H1 (cell line): ENCODE data around the gene NUP62CL. TPM values are rescaled to one million over a fixed set of nuclear protein-coding genes. Genes with fewer than 3 reads are reported as not detected.

Source experiments
- CTCF ChIA-PET: fragments of 300-600 bp; sonication (Branson Sonifier 250); formaldehyde crosslinking; loops from one replicate; lab custom pipeline; 2021; ENCODE audit not compliant: partially characterized antibody; lab: Charles Lee
- POLR2A ChIA-PET: fragments of 300-600 bp; sonication (Branson Sonifier 250); formaldehyde crosslinking; loops from one replicate; lab custom pipeline; 2021; ENCODE audit warnings: inconsistent platforms; ENCODE audit not compliant: partially characterized antibody; lab: Charles Lee
- DNase-seq, 2 experiments: peaks; one replicate each; pipeline versions ENCODE4 v3.0.0 to v3.0.0-alpha.2; 2010 to 2022; ENCODE audit warnings: low spot score in 2 of 2, low read depth in 1 of 2, mixed read lengths in 1 of 2
- FAIRE-seq: peaks from 2 replicates; lab custom pipeline; 2011; peaks lifted over from hg19 to GRCh38; lab: Jason Lieb, UNC
- H2AFZ ChIP-seq: 2 replicates; pipeline ENCODE4 v1.8.1; 2012; ENCODE audit warnings: low read length, inconsistent platforms
- H2AK5ac ChIP-seq: 2 replicates; pipeline ENCODE4 v1.6.1; 2013; ENCODE audit warnings: low read depth, low read length
- H2BK120ac ChIP-seq: replicated peaks from 2 replicates; pipeline ENCODE3; 2013; ENCODE audit warnings: low read depth, low read length, inconsistent platforms
- H2BK12ac ChIP-seq: 2 replicates; pipeline ENCODE4 v1.6.1; 2013; ENCODE audit warnings: low read depth, low read length
- H2BK15ac ChIP-seq: 2 replicates; pipeline ENCODE4 v1.6.1; 2013; ENCODE audit warnings: low read length
- H2BK20ac ChIP-seq: 2 replicates; pipeline ENCODE4 v1.6.1; 2013; ENCODE audit warnings: low read length
- H2BK5ac ChIP-seq: 2 replicates; pipeline ENCODE4 v1.6.1; 2013; ENCODE audit warnings: low read depth, low read length
- H3K14ac ChIP-seq: 2 replicates; pipeline ENCODE4 v1.6.1; 2013; ENCODE audit warnings: inconsistent platforms; ENCODE audit not compliant: insufficient read length
- H3K18ac ChIP-seq: 2 replicates; pipeline ENCODE4 v1.6.1; 2013; ENCODE audit warnings: low read length; ENCODE audit errors: extremely low read depth
- H3K23ac ChIP-seq: 2 replicates; pipeline ENCODE4 v1.6.1; 2013; ENCODE audit warnings: inconsistent platforms; ENCODE audit not compliant: insufficient read length
- H3K23me2 ChIP-seq: 2 replicates; pipeline ENCODE4 v1.6.1; 2013; ENCODE audit warnings: low read depth, low read length
- H3K27ac ChIP-seq: 2 replicates; pipeline ENCODE4 v1.6.1; 2011; ENCODE audit warnings: low read depth, low read length, inconsistent platforms
- H3K27me3 ChIP-seq, 4 experiments: replicated peaks in 1 of 4; 1 replicate in 1 of 4; 2 replicates in 3 of 4; pipeline versions ENCODE4 v1.6.1 to v1.8.1; 2011 to 2013; ENCODE audit warnings: low read length in 3 of 4, mild to moderate bottlenecking in 3 of 4, inconsistent platforms in 2 of 4, mixed read lengths in 2 of 4, moderate library complexity in 1 of 4; ENCODE audit not compliant: control insufficient read depth in 3 of 4, insufficient read depth in 3 of 4; ENCODE audit errors: extremely low read depth in 1 of 4
- H3K36me3 ChIP-seq, 4 experiments: 2 replicates each; pipeline versions ENCODE4 v1.6.1 to v1.8.1; 2011 to 2013; ENCODE audit warnings: mild to moderate bottlenecking in 4 of 4, low read length in 3 of 4, moderate library complexity in 2 of 4, control low read depth in 1 of 4, inconsistent platforms in 1 of 4; ENCODE audit not compliant: insufficient read depth in 4 of 4, control insufficient read depth in 2 of 4
- H3K4ac ChIP-seq: replicated peaks from 2 replicates; pipeline ENCODE3; 2013; ENCODE audit warnings: low read length, low read depth, mixed read lengths, inconsistent platforms; ENCODE audit not compliant: insufficient read length
- H3K4me1 ChIP-seq, 4 experiments: replicated peaks in 1 of 4; 1 replicate in 1 of 4; 2 replicates in 3 of 4; pipeline versions ENCODE4 v1.6.1 to v1.8.1; 2011 to 2013; ENCODE audit warnings: low read length in 3 of 4, inconsistent platforms in 2 of 4, mixed read lengths in 1 of 4; ENCODE audit not compliant: insufficient read depth in 4 of 4, control insufficient read depth in 3 of 4
- H3K4me2 ChIP-seq, 2 experiments: 2 replicates each; pipeline versions ENCODE4 v1.6.1 to v1.8.1; 2011 to 2013; ENCODE audit warnings: low read depth in 2 of 2, low read length in 2 of 2, control low read depth in 1 of 2, inconsistent platforms in 1 of 2, mild to moderate bottlenecking in 1 of 2; ENCODE audit not compliant: insufficient read depth in 1 of 2
- H3K4me3 ChIP-seq, 4 experiments: fragments of 200-600, 300-600 bp in 1 of 4; sonication (generic), shearing (Covaris generic), sonication (Bioruptor Twin) in 1 of 4; 2 replicates each; pipeline versions ENCODE4 v1.5.1 to v1.8.1; 2011 to 2016; ENCODE audit warnings: low read length in 4 of 4, low read depth in 3 of 4, control low read depth in 2 of 4, inconsistent platforms in 2 of 4, mild to moderate bottlenecking in 2 of 4, mixed read lengths in 1 of 4, moderate library complexity in 1 of 4; ENCODE audit not compliant: insufficient read depth in 2 of 4; ENCODE audit errors: extremely low read depth in 1 of 4
- H3K56ac ChIP-seq: replicated peaks from 2 replicates; pipeline ENCODE3; 2013; ENCODE audit warnings: low read depth, mild to moderate bottlenecking, mixed read lengths, low read length, inconsistent platforms; ENCODE audit not compliant: insufficient read length
- H3K79me1 ChIP-seq: 2 replicates; pipeline ENCODE4 v1.6.1; 2013; ENCODE audit warnings: low read depth, low read length, control low read depth
- H3K79me2 ChIP-seq, 2 experiments: 2 replicates each; pipeline versions ENCODE4 v1.6.1 to v1.8.1; 2012 to 2013; ENCODE audit warnings: low read length in 2 of 2, mild to moderate bottlenecking in 2 of 2, inconsistent platforms in 1 of 2; ENCODE audit not compliant: insufficient read depth in 2 of 2, control insufficient read depth in 1 of 2
- H3K9ac ChIP-seq, 4 experiments: replicated peaks in 1 of 4; 1 replicate in 1 of 4; 2 replicates in 3 of 4; pipeline versions ENCODE4 v1.6.1 to v1.8.1; 2011 to 2013; ENCODE audit warnings: low read depth in 3 of 4, low read length in 3 of 4, control low read depth in 2 of 4, mild to moderate bottlenecking in 2 of 4, moderate library complexity in 2 of 4, inconsistent platforms in 1 of 4; ENCODE audit errors: extremely low read depth in 1 of 4
- H3K9me3 ChIP-seq, 2 experiments: 2 replicates each; pipeline versions ENCODE4 v1.6.1 to v1.8.1; 2012 to 2013; ENCODE audit warnings: mild to moderate bottlenecking in 2 of 2, moderate library complexity in 2 of 2, control low read depth in 1 of 2, inconsistent platforms in 1 of 2, low read depth in 1 of 2, low read length in 1 of 2, mixed read lengths in 1 of 2; ENCODE audit not compliant: insufficient read depth in 2 of 2
- H4K20me1 ChIP-seq, 2 experiments: replicated peaks in 1 of 2; 2 replicates each; pipeline versions ENCODE3 to v1.8.1; 2011 to 2013; ENCODE audit warnings: inconsistent platforms in 2 of 2, low read length in 2 of 2, mild to moderate bottlenecking in 1 of 2; ENCODE audit not compliant: insufficient read depth in 2 of 2, control insufficient read depth in 1 of 2
- H4K5ac ChIP-seq: 2 replicates; pipeline ENCODE4 v1.6.1; 2013; ENCODE audit warnings: low read length, low read depth, mixed read lengths, inconsistent platforms; ENCODE audit not compliant: insufficient read length
- H4K8ac ChIP-seq: 2 replicates; pipeline ENCODE4 v1.8.0; 2013; ENCODE audit warnings: mild to moderate bottlenecking, moderate library complexity, low read length, inconsistent platforms; ENCODE audit not compliant: insufficient read depth; ENCODE audit errors: extremely low read depth
- H4K91ac ChIP-seq: replicated peaks from 2 replicates; pipeline ENCODE3; 2013; ENCODE audit warnings: low read length, mixed read lengths, inconsistent platforms; ENCODE audit not compliant: insufficient read length
- ATF3 ChIP-seq: IDR thresholded peaks from 2 replicates; pipeline ENCODE4 v1.6.1; 2011; ENCODE audit warnings: low read depth, mild to moderate bottlenecking, low read length; ENCODE audit not compliant: insufficient read depth
- BACH1 ChIP-seq: IDR thresholded peaks from 2 replicates; pipeline ENCODE4 v1.6.1; 2012; ENCODE audit warnings: low read length, improper control_type of control experiment
- CHD1 ChIP-seq: IDR thresholded peaks from 2 replicates; pipeline ENCODE4 v1.6.1; 2012; ENCODE audit warnings: low read depth, low read length, improper control_type of control experiment
- CTCF ChIP-seq, 3 experiments: IDR thresholded peaks; 1 replicate in 2 of 3; 2 replicates in 1 of 3; pipeline versions ENCODE4 v1.5.1 to v1.6.1; 2011; ENCODE audit warnings: low read length in 3 of 3, mild to moderate bottlenecking in 3 of 3, inconsistent platforms in 2 of 3, low read depth in 1 of 3, moderate library complexity in 1 of 3; ENCODE audit not compliant: insufficient read depth in 1 of 3; ENCODE audit errors: control extremely low read depth in 1 of 3
- HDAC2 ChIP-seq, 2 experiments: fragments of 300-600 bp in 1 of 2; sonication (generic) in 1 of 2; IDR thresholded peaks; 2 replicates each; pipeline ENCODE4 v1.6.1; 2011 to 2012; ENCODE audit warnings: low read depth in 2 of 2, low read length in 2 of 2, mild to moderate bottlenecking in 2 of 2, moderate library complexity in 2 of 2, borderline replicate concordance in 1 of 2, inconsistent platforms in 1 of 2
- KDM1A ChIP-seq: fragments of 200-600, 300-600 bp; sonication (generic); IDR thresholded peaks from 2 replicates; pipeline ENCODE4 v1.7.1; 2016; ENCODE audit warnings: mild to moderate bottlenecking, low read length, borderline replicate concordance
- SAP30 ChIP-seq: fragments of 300-600 bp; sonication (generic); IDR thresholded peaks from 2 replicates; pipeline ENCODE4 v1.7.1; 2012; ENCODE audit warnings: low read length, moderate library complexity, mild to moderate bottlenecking, inconsistent platforms; ENCODE audit not compliant: insufficient read depth, insufficient replicate concordance
- TAF1 ChIP-seq: IDR thresholded peaks from 2 replicates; pipeline ENCODE4 v1.6.1; 2011; ENCODE audit warnings: mild to moderate bottlenecking, low read depth, low read length
- TAF7 ChIP-seq: optimal IDR thresholded peaks from 2 replicates; pipeline ENCODE3; 2011; ENCODE audit warnings: low read depth, mild to moderate bottlenecking, inconsistent platforms, low read length, moderate library complexity, borderline replicate concordance
- TCF12 ChIP-seq: IDR thresholded peaks from 2 replicates; pipeline ENCODE4 v1.6.1; 2011; ENCODE audit warnings: low read depth, mild to moderate bottlenecking, low read length
- WGBS, 2 experiments: shearing (Covaris generic) in 1 of 2; methylation state at CpG; one replicate each; pipeline versions ENCODE4 v1.1.6 to v1.1.7; 2013 to 2015; ENCODE audit warnings: low lambda C conversion rate in 2 of 2, mixed read lengths in 2 of 2, inconsistent platforms in 1 of 2, low coverage in 1 of 2, missing lambda C conversion rate in 1 of 2; ENCODE audit not compliant: insufficient replicate concordance in 2 of 2, insufficient coverage in 1 of 2, insufficient read length in 1 of 2; ENCODE audit errors: extremely low coverage in 1 of 2, missing lambda C conversion rate in 1 of 2; 5-methylcytosine and 5-hydroxymethylcytosine counted together
- polyA plus RNA-seq, 7 experiments: library from polyadenylated mRNA; depleted of rRNA in 3 of 7; stranded (reverse) in 5 of 7; unstranded in 2 of 7; fragments of >200 nt in 5 of 7; fragments of 200-250 nt in 2 of 7; gene quantifications; 1 replicate in 5 of 7; 2 replicates in 1 of 7; 4 replicates in 1 of 7; pipeline versions ENCODE4 v1.2.1 to v1.2.3, GENCODE V29; 2011 to 2013; ENCODE audit warnings: missing spikeins in 2 of 7, mixed read lengths in 2 of 7
- total RNA-seq: library from RNA; stranded (reverse); fragmentation: NEBNext Ultra II Directional; extraction: Animal tissue kit (Norgen Biotek cat#: 25700); gene quantifications from 2 replicates; pipeline ENCODE4 v1.2.1, GENCODE V29; 2021

The NUP62CL gene
- total and polyA plus RNA-seq, 2 of the 8 experiments (the other 6 are each of a cell fraction or from before 2014, with no cell fraction given): 3.3 to 6.2 TPM

GRCh38 chrX:107197319-107197718, 8.9 kb downstream of the NUP62CL start:
- Histone ChIP-seq H3K79me1 (no peaks in the 10 kb centered on the region), H3K14ac (no peak overlapping the region), H3K36me3 (no peaks in the 10 kb centered on the region), H3K4me1 (no peaks in the 10 kb centered on the region), H3K9ac (no peak overlapping the region), H3K4me2 (no peak overlapping the region), H3K79me2 (no peaks in the 10 kb centered on the region), H2BK20ac (no peak overlapping the region), H4K91ac (no peak overlapping the region), H3K4ac (no peak overlapping the region), H4K5ac (no peak overlapping the region), H3K4me3 (no peak overlapping the region), H3K18ac (no peak overlapping the region), H2BK15ac (no peak overlapping the region), H2BK12ac (no peak overlapping the region), H3K27me3 (no peaks in the 10 kb centered on the region), H3K9me3 (no peaks in the 10 kb centered on the region), H3K56ac (no peak overlapping the region), H4K20me1 (no peaks in the 10 kb centered on the region), H2BK120ac (no peak overlapping the region), H3K27ac (no peak overlapping the region), H3K23me2 (no peaks in the 10 kb centered on the region), H4K8ac (no peak overlapping the region), H3K23ac (no peak overlapping the region), H2AK5ac (no peak overlapping the region), H2BK5ac (no peak overlapping the region), H2AFZ (no peak overlapping the region)
- TF ChIP-seq ATF3 (no peak), TCF12 (no peak), SAP30 (no peak), CHD1 (no peak), HDAC2 (IDR thresholded peaks at IDR 0.05; ENCODE audit: borderline replicate concordance in 1 of 2, low read depth in 2 of 2, low read length in 2 of 2) (no peak), CTCF (IDR thresholded peaks at IDR 0.05; ENCODE audit: control extremely low read depth in 1 of 3, insufficient read depth in 1 of 3, low read depth in 1 of 3, low read length in 3 of 3) (no peak), TAF7 (no peak), TAF1 (no peak), KDM1A (no peak), BACH1 (no peak)
- no peak for FAIRE-seq
- no peak for DNase-seq
- ChIA-PET CTCF (interaction anchor here (0.7 kb wide), 1 partner anchor 870 kb away, joined by 3 read pairs; no protein-coding TSS in a partner anchor), POLR2A (interaction anchor here (0.5 kb wide), 1 partner anchor 47 kb away, joined by 3 read pairs; no protein-coding TSS in a partner anchor)
- WGBS, 2 experiments: 90% methylated on average over 1 of the region's 1 CpG; no CpG with 5 or more reads in 1 of the 2 experiments
